Measurements from ENCODE around the gene SOBP.

The SOBP gene

DNA sequence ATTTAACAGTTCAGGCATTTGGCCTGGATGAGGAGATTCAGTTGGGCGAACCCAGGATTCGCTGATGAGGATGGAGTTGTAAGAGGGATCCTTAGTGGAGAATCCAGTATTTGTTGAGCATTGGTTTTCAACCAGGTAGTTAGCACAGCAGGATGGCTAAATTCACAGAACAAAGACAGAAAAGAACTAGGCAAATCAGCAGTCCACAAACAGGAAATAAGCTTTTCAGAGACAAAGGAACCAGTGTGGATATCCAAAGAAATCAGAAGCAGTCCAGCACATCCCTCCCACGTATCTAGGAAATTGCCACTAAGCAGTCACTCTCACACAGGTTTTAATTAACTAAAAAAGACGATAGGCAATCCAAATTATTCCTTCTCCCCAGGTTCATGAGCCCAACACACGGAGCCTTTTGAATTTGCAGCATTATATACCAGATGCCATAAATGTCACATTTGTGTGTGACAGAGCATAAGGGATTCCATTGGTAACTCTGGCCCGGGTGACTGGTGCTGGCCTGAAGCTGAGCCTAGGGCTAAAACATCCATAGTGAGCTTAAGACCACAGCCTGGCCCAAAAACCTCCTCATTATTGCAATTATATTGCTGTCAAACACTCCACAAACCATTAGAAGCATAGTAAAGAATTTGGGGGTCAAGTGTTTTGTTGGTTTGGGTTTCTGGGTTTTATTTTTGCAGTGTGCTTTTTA is 131.5 kb downstream of the SOBP start:
- no peak overlapping the region for H3K4me2 ChIP-seq (ENCODE audit: low read length)
- no peaks in the 10 kb centered on the region for H3K9me3 ChIP-seq (ENCODE audit: insufficient read depth, low read length)
- no peak overlapping the region for H3K27ac ChIP-seq (ENCODE audit: low read length)
- H3K4me3 ChIP-seq (ENCODE audit: low read length) = no peak overlapping the region
- H3K4me1 ChIP-seq (ENCODE audit: low read length) = no peaks in the 10 kb centered on the region
- no peak overlapping the region for H2AFZ ChIP-seq (ENCODE audit: low read depth, low read length)
- no peak for TF ChIP-seq EZH2phosphoT487 (IDR thresholded peaks at IDR 0.05; ENCODE audit: low read depth)
- TF ChIP-seq, protein P1, sequence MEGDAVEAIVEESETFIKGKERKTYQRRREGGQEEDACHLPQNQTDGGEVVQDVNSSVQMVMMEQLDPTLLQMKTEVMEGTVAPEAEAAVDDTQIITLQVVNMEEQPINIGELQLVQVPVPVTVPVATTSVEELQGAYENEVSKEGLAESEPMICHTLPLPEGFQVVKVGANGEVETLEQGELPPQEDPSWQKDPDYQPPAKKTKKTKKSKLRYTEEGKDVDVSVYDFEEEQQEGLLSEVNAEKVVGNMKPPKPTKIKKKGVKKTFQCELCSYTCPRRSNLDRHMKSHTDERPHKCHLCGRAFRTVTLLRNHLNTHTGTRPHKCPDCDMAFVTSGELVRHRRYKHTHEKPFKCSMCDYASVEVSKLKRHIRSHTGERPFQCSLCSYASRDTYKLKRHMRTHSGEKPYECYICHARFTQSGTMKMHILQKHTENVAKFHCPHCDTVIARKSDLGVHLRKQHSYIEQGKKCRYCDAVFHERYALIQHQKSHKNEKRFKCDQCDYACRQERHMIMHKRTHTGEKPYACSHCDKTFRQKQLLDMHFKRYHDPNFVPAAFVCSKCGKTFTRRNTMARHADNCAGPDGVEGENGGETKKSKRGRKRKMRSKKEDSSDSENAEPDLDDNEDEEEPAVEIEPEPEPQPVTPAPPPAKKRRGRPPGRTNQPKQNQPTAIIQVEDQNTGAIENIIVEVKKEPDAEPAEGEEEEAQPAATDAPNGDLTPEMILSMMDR (IDR thresholded peaks at IDR 0.05; ENCODE audit: low read depth, low read length) = no peak
- H3K79me2 ChIP-seq (ENCODE audit: low read length) = no peaks in the 10 kb centered on the region
- no peak overlapping the region for H3K9ac ChIP-seq (ENCODE audit: low read length)
- H3K27me3 ChIP-seq (ENCODE audit: low read depth, low read length) = no peaks in the 10 kb centered on the region
- H3K36me3 ChIP-seq (replicated peaks; ENCODE audit: low read depth, low read length) = no peaks in the 10 kb centered on the region
- no peaks in the 10 kb centered on the region for H4K20me1 ChIP-seq (ENCODE audit: insufficient read depth, low read length)

DNA sequence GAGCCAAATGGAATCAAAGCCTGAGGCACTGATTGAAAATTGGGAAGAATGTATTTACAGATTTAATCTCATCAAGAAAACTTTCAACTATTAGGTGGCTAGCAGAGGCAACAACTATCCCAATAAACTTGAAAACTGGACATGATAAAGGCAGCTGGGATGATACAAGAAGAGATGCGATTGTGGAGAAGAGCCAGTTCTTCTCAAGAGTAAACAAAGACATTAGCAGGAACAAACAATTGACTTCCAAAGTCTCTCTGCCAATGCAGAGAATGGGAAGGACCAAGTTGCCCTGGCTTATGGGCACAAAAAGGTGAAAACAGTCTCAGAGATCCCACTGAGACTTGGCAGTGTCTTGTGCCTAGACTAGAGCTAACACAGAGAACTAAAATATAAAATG is 132.4 kb downstream of the SOBP start:
- Histone ChIP-seq H2AFZ (ENCODE audit: low read depth, low read length) (no peak overlapping the region), H3K79me2 (ENCODE audit: low read length) (no peaks in the 10 kb centered on the region), H3K4me3 (ENCODE audit: low read length) (no peak overlapping the region), H3K27ac (ENCODE audit: low read length) (no peak overlapping the region), H3K36me3 (replicated peaks; ENCODE audit: low read depth, low read length) (no peaks in the 10 kb centered on the region), H4K20me1 (ENCODE audit: insufficient read depth, low read length) (no peaks in the 10 kb centered on the region), H3K4me2 (ENCODE audit: low read length) (no peak overlapping the region), H3K9ac (ENCODE audit: low read length) (no peak overlapping the region), H3K4me1 (ENCODE audit: low read length) (no peaks in the 10 kb centered on the region), H3K9me3 (ENCODE audit: insufficient read depth, low read length) (no peaks in the 10 kb centered on the region), H3K27me3 (ENCODE audit: low read depth, low read length) (no peaks in the 10 kb centered on the region)
- TF ChIP-seq EZH2phosphoT487 (IDR thresholded peaks at IDR 0.05; ENCODE audit: low read depth) = no peak
- TF ChIP-seq, protein P1 (IDR thresholded peaks at IDR 0.05; ENCODE audit: low read depth, low read length) = no peak

DNA sequence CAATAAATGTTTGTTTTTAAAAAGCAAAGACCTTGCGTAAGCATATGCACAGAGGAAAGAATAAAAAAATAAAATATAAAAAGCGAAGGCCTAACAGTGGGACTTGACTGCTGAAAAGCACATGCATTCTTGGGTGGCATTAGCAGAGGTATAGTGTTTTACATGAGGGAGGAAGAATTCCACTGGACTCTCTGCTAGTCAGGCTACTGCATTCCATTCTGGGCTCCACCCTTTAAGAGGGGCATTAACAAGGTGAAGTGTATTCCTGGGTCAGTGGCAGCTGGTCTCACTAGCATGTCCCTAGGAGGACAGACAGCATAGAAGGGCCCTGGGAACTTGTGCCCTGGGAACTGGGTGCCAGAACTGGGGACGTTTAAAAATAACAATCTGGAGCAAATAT is 134.1 kb downstream of the SOBP start:
- TF ChIP-seq, protein P1 (IDR thresholded peaks at IDR 0.05; ENCODE audit: low read depth, low read length) = no peak
- no peak for TF ChIP-seq EZH2phosphoT487 (IDR thresholded peaks at IDR 0.05; ENCODE audit: low read depth)
- no peak overlapping the region for H3K9ac ChIP-seq (ENCODE audit: low read length)
- no peaks in the 10 kb centered on the region; the same call in 1 of the 2 replicates for H3K4me1 ChIP-seq (ENCODE audit: low read length)
- H3K9me3 ChIP-seq (ENCODE audit: insufficient read depth, low read length) = no peaks in the 10 kb centered on the region
- H3K27me3 ChIP-seq (ENCODE audit: low read depth, low read length) = no peaks in the 10 kb centered on the region
- no peak overlapping the region for H2AFZ ChIP-seq (ENCODE audit: low read depth, low read length)
- H3K79me2 ChIP-seq (ENCODE audit: low read length) = no peaks in the 10 kb centered on the region
- H3K4me2 ChIP-seq (ENCODE audit: low read length) = no peak overlapping the region
- H3K36me3 ChIP-seq (replicated peaks; ENCODE audit: low read depth, low read length) = no peaks in the 10 kb centered on the region
- H4K20me1 ChIP-seq (ENCODE audit: insufficient read depth, low read length) = no peaks in the 10 kb centered on the region
- no peak overlapping the region for H3K4me3 ChIP-seq (ENCODE audit: low read length)
- no peak overlapping the region for H3K27ac ChIP-seq (ENCODE audit: low read length)

DNA sequence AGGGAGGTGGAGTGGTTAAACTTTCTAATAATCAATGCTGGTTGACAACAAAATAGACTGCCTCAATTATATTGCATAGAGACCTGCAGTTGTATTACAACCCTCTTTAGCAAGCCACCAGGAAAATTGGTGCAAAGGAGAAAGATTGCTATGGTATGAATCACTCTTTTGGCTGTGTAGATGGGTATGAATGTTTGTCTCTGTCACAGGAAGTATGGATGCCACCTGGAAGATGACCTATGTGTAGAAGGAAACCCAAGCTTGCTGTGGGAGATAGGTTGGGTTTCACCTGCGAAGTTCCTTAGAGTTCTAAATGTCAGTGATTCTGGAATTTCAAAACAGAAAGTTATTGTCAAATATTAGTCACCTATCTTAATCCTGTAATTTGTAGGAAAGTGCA is 134.6 kb downstream of the SOBP start:
- Histone ChIP-seq H3K4me2 (ENCODE audit: low read length) (no peak overlapping the region), H3K9ac (ENCODE audit: low read length) (no peak overlapping the region), H3K36me3 (replicated peaks; ENCODE audit: low read depth, low read length) (no peaks in the 10 kb centered on the region), H3K27ac (ENCODE audit: low read length) (no peak overlapping the region), H3K4me3 (ENCODE audit: low read length) (no peak overlapping the region), H3K9me3 (ENCODE audit: insufficient read depth, low read length) (no peaks in the 10 kb centered on the region), H3K79me2 (ENCODE audit: low read length) (no peaks in the 10 kb centered on the region), H3K27me3 (ENCODE audit: low read depth, low read length) (no peaks in the 10 kb centered on the region), H2AFZ (ENCODE audit: low read depth, low read length) (no peak overlapping the region), H3K4me1 (ENCODE audit: low read length) (no peaks in the 10 kb centered on the region; the same call in 1 of the 2 replicates), H4K20me1 (ENCODE audit: insufficient read depth, low read length) (no peaks in the 10 kb centered on the region)
- TF ChIP-seq, protein P1 (IDR thresholded peaks at IDR 0.05; ENCODE audit: low read depth, low read length) = no peak
- no peak for TF ChIP-seq EZH2phosphoT487 (IDR thresholded peaks at IDR 0.05; ENCODE audit: low read depth)
